Caco-2 (cell line): ENCODE measurements around the gene PRPF38A. TPM values are rescaled to one million over a fixed set of nuclear protein-coding genes. Genes with fewer than 3 reads are reported as not detected.

Experiments used
- BruUV-seq: library from RNA; stranded (reverse); fragments of 400-500 nt; replicated peaks from 2 replicates; lab custom pipeline; 2021; lab: Mats Ljungman, UMichigan
- CTCF ChIA-PET: fragments of 300-600 bp; sonication (Branson Sonifier 250); formaldehyde crosslinking; loops from one replicate; lab custom pipeline; 2022; ENCODE audit warnings: antibody characterized with exemption; lab: Charles Lee
- POLR2A ChIA-PET: fragments of 300-600 bp; sonication (Branson Sonifier 250); formaldehyde crosslinking; loops from one replicate; lab custom pipeline; 2022; ENCODE audit warnings: antibody characterized with exemption; lab: Charles Lee
- DNase-seq, 2 experiments: peaks; one replicate each; pipeline versions ENCODE4 v3.0.0 to v3.0.0-alpha.2; 2020 to 2022
- H3K27me3 ChIP-seq: replicated peaks from 2 replicates; pipeline ENCODE4 v1.6.0; 2011; ENCODE audit warnings: low read length; ENCODE audit not compliant: control insufficient read depth, insufficient read depth
- H3K36me3 ChIP-seq: 2 replicates; pipeline ENCODE4 v1.5.1; 2011; ENCODE audit warnings: low read length; ENCODE audit not compliant: control insufficient read depth, insufficient read depth
- H3K4me1 ChIP-seq: fragments of 250-450 bp; sonication (Bioruptor Pico); 2 replicates; pipeline ENCODE4 v1.5.1; 2020; ENCODE audit warnings: mild to moderate bottlenecking
- H3K4me3 ChIP-seq: 2 replicates; pipeline ENCODE4 v1.5.1; 2011; ENCODE audit warnings: low read depth, mild to moderate bottlenecking, control low read depth, low read length
- H3K9me3 ChIP-seq: fragments of 250-450 bp; sonication (Bioruptor Pico); 2 replicates; pipeline ENCODE4 v1.5.1; 2020; ENCODE audit warnings: mild to moderate bottlenecking, moderate library complexity
- H3K27ac Mint-ChIP-seq: one replicate; pipeline ENCODE4 v1.8.0; 2022; ENCODE audit warnings: mixed read lengths; ENCODE audit not compliant: unreplicated experiment
- H3K27me3 Mint-ChIP-seq: one replicate; pipeline ENCODE4 v1.8.0; 2022; ENCODE audit warnings: mixed read lengths; ENCODE audit not compliant: insufficient read depth, unreplicated experiment
- H3K36me3 Mint-ChIP-seq: one replicate; pipeline ENCODE4 v1.8.0; 2022; ENCODE audit warnings: mild to moderate bottlenecking, mixed read lengths; ENCODE audit not compliant: insufficient read depth, unreplicated experiment
- H3K4me1 Mint-ChIP-seq: one replicate; pipeline ENCODE4 v1.8.0; 2022; ENCODE audit warnings: low read depth, mixed read lengths; ENCODE audit not compliant: unreplicated experiment
- H3K4me3 Mint-ChIP-seq: one replicate; pipeline ENCODE4 v1.8.0; 2022; ENCODE audit warnings: mild to moderate bottlenecking, moderate library complexity, mixed read lengths; ENCODE audit not compliant: unreplicated experiment
- H3K9me3 Mint-ChIP-seq: one replicate; pipeline ENCODE4 v1.8.0; 2022; ENCODE audit warnings: mixed read lengths; ENCODE audit not compliant: unreplicated experiment
- CTCF ChIP-seq, 2 experiments: fragments of 200-600 bp in 1 of 2; IDR thresholded peaks; 1 replicate in 1 of 2; 2 replicates in 1 of 2; pipeline versions ENCODE4 v1.5.1 to v1.8.0; 2011 to 2022; ENCODE audit warnings: antibody characterized with exemption in 1 of 2, control low read depth in 1 of 2, inconsistent platforms in 1 of 2, low read depth in 1 of 2, low read length in 1 of 2, mild to moderate bottlenecking in 1 of 2, moderate library complexity in 1 of 2; ENCODE audit not compliant: insufficient read depth in 1 of 2, severe bottlenecking in 1 of 2, unreplicated experiment in 1 of 2
- intact Hi-C: fragments of 100-400 bp; cut with micrococcal nuclease; formaldehyde crosslinking; loops from one replicate; pipeline ENCODE4 v1.10.0; 2022; ENCODE audit not compliant: unreplicated experiment
- total RNA-seq: library from RNA; stranded (reverse); gene quantifications from 2 replicates; pipeline ENCODE4 v1.2.3, GENCODE V29; 2022

PRPF38A gene
- total RNA-seq, 1 experiment from 2014 or later: 43.1 TPM

- TF ChIP-seq CTCF (IDR thresholded peaks at IDR 0.05; ENCODE audit: insufficient read depth in 1 of 2, low read depth in 1 of 2, low read length in 1 of 2, severe bottlenecking in 1 of 2, unreplicated experiment in 1 of 2): no peak
- H3K4me3 ChIP-seq: no peak overlapping the region
- BruUV-seq: no TSS peak
- Mint-ChIP-seq H3K4me3 (no peak overlapping the region), H3K9me3 (no peaks in the 10 kb centered on the region), H3K27ac (no peak overlapping the region), H3K36me3 (peaks cover 21% of the 10 kb centered on the region), H3K4me1 (no peaks in the 10 kb centered on the region), H3K27me3 (no peaks in the 10 kb centered on the region)
- intact Hi-C loops: no loop called here
- no peak for DNase-seq
- no peaks in the 10 kb centered on the region for H3K27me3 ChIP-seq
- no peaks in the 10 kb centered on the region for H3K36me3 ChIP-seq
- ChIA-PET CTCF (interaction anchor here (0.7 kb wide), 1 partner anchor 232 kb away, joined by 4 read pairs; no protein-coding TSS in a partner anchor), POLR2A (no interaction called here)
- H3K9me3 ChIP-seq: no peaks in the 10 kb centered on the region
- H3K4me1 ChIP-seq: no peaks in the 10 kb centered on the region
Measured at GRCh38 chr1:52454127-52454526, 49.7 kb downstream of the PRPF38A start.

- DNase-seq: no peak
- no peaks in the 10 kb centered on the region for H3K27me3 ChIP-seq
- H3K27me3 Mint-ChIP-seq: no peaks in the 10 kb centered on the region
- H3K36me3 ChIP-seq: no peaks in the 10 kb centered on the region
- no peak overlapping the region for H3K4me3 ChIP-seq
- POLR2A ChIA-PET: no interaction called here
- CTCF ChIA-PET: interaction anchor here (0.7 kb wide), 1 partner anchor 232 kb away, joined by 4 read pairs; no protein-coding TSS in a partner anchor
- H3K4me1 ChIP-seq: no peaks in the 10 kb centered on the region
- H3K4me3 Mint-ChIP-seq: no peak overlapping the region
- H3K4me1 Mint-ChIP-seq: no peaks in the 10 kb centered on the region
- intact Hi-C loops: no loop called here
- no peak overlapping the region for H3K27ac Mint-ChIP-seq
- peaks cover 21% of the 10 kb centered on the region for H3K36me3 Mint-ChIP-seq
- BruUV-seq: no TSS peak
- H3K9me3 Mint-ChIP-seq: no peaks in the 10 kb centered on the region
- TF ChIP-seq CTCF (IDR thresholded peaks at IDR 0.05; ENCODE audit: insufficient read depth in 1 of 2, low read depth in 1 of 2, low read length in 1 of 2, severe bottlenecking in 1 of 2, unreplicated experiment in 1 of 2): no peak
- H3K9me3 ChIP-seq: no peaks in the 10 kb centered on the region
Measured at GRCh38 chr1:52454779-52455178, 50.4 kb downstream of the PRPF38A start.

GRCh38 chr1:52455686-52456085 lies 51.3 kb downstream of the PRPF38A start:
- H3K27ac Mint-ChIP-seq: no peak overlapping the region
- intact Hi-C loops: no loop called here
- no peak overlapping the region for H3K4me3 Mint-ChIP-seq
- H3K36me3 Mint-ChIP-seq: peaks cover 21% of the 10 kb centered on the region
- no peak for DNase-seq
- ChIA-PET POLR2A (no interaction called here), CTCF (no interaction called here)
- no peaks in the 10 kb centered on the region for H3K4me1 Mint-ChIP-seq
- H3K27me3 Mint-ChIP-seq: no peaks in the 10 kb centered on the region
- no TSS peak for BruUV-seq
- Histone ChIP-seq H3K9me3 (no peaks in the 10 kb centered on the region), H3K36me3 (no peaks in the 10 kb centered on the region), H3K27me3 (no peaks in the 10 kb centered on the region), H3K4me1 (no peaks in the 10 kb centered on the region; the same call in 1 of the 2 replicates), H3K4me3 (no peak overlapping the region)
- no peaks in the 10 kb centered on the region for H3K9me3 Mint-ChIP-seq
- TF ChIP-seq CTCF (IDR thresholded peaks at IDR 0.05; ENCODE audit: insufficient read depth in 1 of 2, low read depth in 1 of 2, low read length in 1 of 2, severe bottlenecking in 1 of 2, unreplicated experiment in 1 of 2): no peak
